Small intestine (tissue), 4 donors: ENCODE results near the gene SNAP91. TPM values are rescaled to one million over a fixed set of nuclear protein-coding genes. Genes with fewer than 3 reads are reported as not detected.

Experiments
- polyA plus RNA-seq, 4 donors: library from polyadenylated mRNA; stranded (reverse) in 3 of 4; unstranded in 1 of 4; fragments of 200-250 nt in 3 of 4; fragments of 120-200 nt in 1 of 4; gene quantifications; one replicate each; pipeline versions ENCODE4 v1.2.1 to v1.2.3, GENCODE V29; 2013
- donor health status: healthy with polysubstance abuse.
- donor health status: Bipolar disorder and iron deficiency.
- donor health status: healthy.

SNAP91 gene
- polyA plus RNA-seq, 4 donors, result 0.43 to 1.9 (median 0.81) TPM; not detected in 1

Other genes starting within 250 kb of the SNAP91 start
- 1 to 10 TPM in 1 of 4 donors, under 1 TPM in 1, not detected in 2; 0.12 to 4.0 TPM for gene PRSS35, start 196.6 kb downstream of the SNAP91 start, polyA plus RNA-seq
- under 1 TPM in 2 of 4 donors, not detected in 2; 0.19 to 0.67 TPM for gene RIPPLY2, start 144.3 kb upstream of the SNAP91 start, polyA plus RNA-seq
- 10 to 100 TPM; 10.0 to 15.4 (median 11.8) TPM for gene CYB5R4, start 150.6 kb upstream of the SNAP91 start, polyA plus RNA-seq